PC-3 (cell line): ENCODE data around the gene ZNF488. TPM values are rescaled to one million over a fixed set of nuclear protein-coding genes. Genes with fewer than 3 reads are reported as not detected.

Source experiments
- ATAC-seq: fragments of 200-7000 bp; cut with Tn5 transposase; 2 replicates; pipeline ENCODE4 v1.9.1; 2020; ENCODE audit warnings: mild to moderate bottlenecking, moderate library complexity
- BruUV-seq: library from RNA; stranded (reverse); fragments of 400-500 nt; replicated peaks from 2 replicates; lab custom pipeline; 2021; lab: Mats Ljungman, UMichigan
- CTCF ChIA-PET: fragments of 300-600 bp; sonication (Branson Sonifier 250); formaldehyde crosslinking; loops from one replicate; lab custom pipeline; 2022; ENCODE audit warnings: antibody characterized with exemption; lab: Charles Lee
- POLR2A ChIA-PET: fragments of 300-600 bp; sonication (Branson Sonifier 250); formaldehyde crosslinking; loops from one replicate; lab custom pipeline; 2022; ENCODE audit warnings: antibody characterized with exemption; ENCODE audit not compliant: unreplicated experiment; lab: Charles Lee
- DNase-seq: peaks from one replicate; pipeline ENCODE4 v3.0.0-alpha.2; 2015
- H2AFZ ChIP-seq: fragments of 300-600 bp; sonication (generic); 2 replicates; pipeline ENCODE4 v1.6.0; 2016; ENCODE audit warnings: antibody characterized with exemption, low read length
- H3F3A ChIP-seq: fragments of 300-600 bp; sonication (generic); one replicate; pipeline ENCODE4 v1.6.0; 2017; ENCODE audit warnings: antibody characterized with exemption, low read length, control low read depth, mild to moderate bottlenecking; ENCODE audit not compliant: unreplicated experiment
- H3K27ac ChIP-seq: fragments of 300-600 bp; sonication (generic); 2 replicates; pipeline ENCODE4 v1.5.1; 2016; ENCODE audit warnings: mild to moderate bottlenecking, low read length
- H3K27me3 ChIP-seq: fragments of 300-600 bp; sonication (generic); 2 replicates; pipeline ENCODE4 v1.6.1; 2016; ENCODE audit warnings: low read length, mixed read lengths
- H3K36me3 ChIP-seq: fragments of 300-600 bp; sonication (generic); 2 replicates; pipeline ENCODE4 v1.6.1; 2016; ENCODE audit warnings: low read depth, mixed run types, low read length, mixed read lengths
- H3K4me1 ChIP-seq: fragments of 300-600 bp; sonication (generic); 2 replicates; pipeline ENCODE4 v1.5.1; 2016; ENCODE audit warnings: low read length; ENCODE audit not compliant: insufficient read depth
- H3K4me2 ChIP-seq: fragments of 300-600 bp; sonication (generic); 2 replicates; pipeline ENCODE4 v1.6.0; 2016; ENCODE audit warnings: low read length
- H3K4me3 ChIP-seq: fragments of 300-600 bp; sonication (generic); 2 replicates; pipeline ENCODE4 v1.5.1; 2016; ENCODE audit warnings: mild to moderate bottlenecking, low read length, mixed read lengths
- H3K79me2 ChIP-seq: fragments of 300-600 bp; sonication (generic); 2 replicates; pipeline ENCODE4 v1.6.1; 2017; ENCODE audit warnings: low read length, mixed read lengths
- H3K9ac ChIP-seq: fragments of 300-600 bp; sonication (generic); 2 replicates; pipeline ENCODE4 v1.6.0; 2016; ENCODE audit warnings: mild to moderate bottlenecking, low read length
- H3K9me2 ChIP-seq: fragments of 300-600 bp; sonication (generic); replicated peaks from 2 replicates; pipeline ENCODE4 v1.6.1; 2016; ENCODE audit warnings: mixed run types, low read length, mixed read lengths
- H3K9me3 ChIP-seq: fragments of 300-600 bp; sonication (generic); 2 replicates; pipeline ENCODE4 v1.6.1; 2016; ENCODE audit warnings: low read length, mixed read lengths
- H4K20me1 ChIP-seq: fragments of 300-600 bp; sonication (generic); 2 replicates; pipeline ENCODE4 v1.6.1; 2016; ENCODE audit warnings: low read length, mixed read lengths
- CTCF ChIP-seq: fragments of 300-600 bp; sonication (generic); conservative IDR thresholded peaks from 2 replicates; pipeline ENCODE4 v1.5.1; 2017; ENCODE audit warnings: antibody characterized with exemption, low read depth, mild to moderate bottlenecking, low read length
- EZH2 ChIP-seq: fragments of 300-600 bp; sonication (generic); IDR thresholded peaks from one replicate; pipeline ENCODE4 v1.6.1; 2017; ENCODE audit warnings: antibody characterized with exemption, mild to moderate bottlenecking, low read length; ENCODE audit not compliant: unreplicated experiment
- EZH2phosphoT487 ChIP-seq: fragments of 300-600 bp; sonication (generic); IDR thresholded peaks from 2 replicates; pipeline ENCODE4 v1.6.1; 2018; ENCODE audit warnings: mild to moderate bottlenecking, antibody characterized with exemption, low read length, borderline replicate concordance
- intact Hi-C: fragments of 100-400 bp; cut with micrococcal nuclease; formaldehyde crosslinking; loops from 2 replicates; pipeline ENCODE4 v1.9.0; 2023
- total RNA-seq: library from RNA; depleted of rRNA; stranded (reverse); fragments of >200 nt; gene quantifications from 2 replicates; pipeline ENCODE4 v1.2.3, GENCODE V29; 2014

Gene ZNF488
- total RNA-seq, 1 experiment from 2014 or later = 1.7 TPM

DNA sequence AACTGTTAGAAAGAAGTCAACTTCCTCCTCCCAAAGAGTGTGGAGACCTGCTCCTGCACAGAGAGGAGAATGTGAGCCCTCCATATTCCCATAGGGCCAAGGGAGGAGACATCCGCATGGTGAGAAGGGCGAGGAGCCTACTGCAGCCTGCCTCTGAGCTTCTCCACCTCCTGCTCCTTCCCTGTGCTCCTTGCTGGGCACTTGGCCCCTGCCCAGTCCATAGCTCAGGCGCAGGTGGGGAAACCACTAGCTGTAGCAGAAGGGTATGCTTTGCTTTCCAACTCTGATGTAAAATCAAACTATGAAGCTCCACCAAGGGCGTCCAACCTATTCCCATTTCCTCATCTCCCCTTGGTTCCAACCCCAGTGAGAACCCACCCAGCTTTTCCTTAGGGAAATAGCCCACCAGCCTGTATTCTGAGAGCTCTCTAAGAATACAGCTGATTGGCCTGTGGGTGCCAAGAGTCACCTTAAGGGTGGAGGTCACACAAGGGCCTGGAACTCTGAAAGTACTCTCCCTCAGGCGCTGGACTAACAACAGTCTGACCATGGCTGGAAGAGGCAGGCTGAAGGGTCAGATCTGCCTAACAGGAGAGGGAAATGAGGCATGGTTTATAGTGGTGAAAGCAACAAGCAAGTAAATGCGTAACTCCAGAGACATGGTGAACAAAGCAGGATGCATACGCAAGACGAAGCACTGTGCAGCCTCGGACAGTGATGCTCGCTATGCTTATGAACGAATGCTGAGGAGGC, 13.9 kb downstream of the ZNF488 start:
- no TSS peak for BruUV-seq
- Histone ChIP-seq H3K4me1 (no peaks in the 10 kb centered on the region), H3K9ac (no peak overlapping the region), H3K9me2 (no peaks in the 10 kb centered on the region), H3K36me3 (no peaks in the 10 kb centered on the region), H3K4me3 (no peak overlapping the region), H3K79me2 (no peaks in the 10 kb centered on the region), H3F3A (no peaks in the 10 kb centered on the region), H3K4me2 (no peak overlapping the region), H2AFZ (no peak overlapping the region), H4K20me1 (no peaks in the 10 kb centered on the region), H3K9me3 (no peaks in the 10 kb centered on the region), H3K27ac (no peak overlapping the region), H3K27me3 (no peaks in the 10 kb centered on the region)
- no peak for TF ChIP-seq CTCF
- no peak for TF ChIP-seq EZH2phosphoT487
- TF ChIP-seq EZH2 = no peak
- CTCF ChIA-PET = no interaction called here
- intact Hi-C loops = no loop called here
- ATAC-seq = no peak
- DNase-seq = no peak
- POLR2A ChIA-PET = no interaction called here

GRCh38 chr10:47369251-47369894, 14.7 kb downstream of the ZNF488 start:
- TF ChIP-seq EZH2 (no peak), CTCF (no peak)

More at GRCh38 chr10:47369251-47369894, 14.7 kb downstream of the ZNF488 start:
- ChIA-PET POLR2A (no interaction called here), CTCF (no interaction called here)
- H3K4me2 ChIP-seq = no peak overlapping the region
- no peaks in the 10 kb centered on the region for H3K9me2 ChIP-seq
- no peak for DNase-seq
- no peaks in the 10 kb centered on the region for H3K79me2 ChIP-seq
- no peaks in the 10 kb centered on the region for H3K4me1 ChIP-seq
- H3K36me3 ChIP-seq = no peaks in the 10 kb centered on the region
- no peaks in the 10 kb centered on the region for H3K27me3 ChIP-seq
- no peak overlapping the region for H3K9ac ChIP-seq
- no TSS peak for BruUV-seq
- no peak overlapping the region for H3K4me3 ChIP-seq
- no peaks in the 10 kb centered on the region for H3K9me3 ChIP-seq
- no peak overlapping the region for H2AFZ ChIP-seq
- H3K27ac ChIP-seq = no peak overlapping the region
- intact Hi-C loops = loop anchor here (10.0 kb wide), 1 partner anchor 65 kb away; no protein-coding TSS in a partner anchor
- H4K20me1 ChIP-seq = no peaks in the 10 kb centered on the region
- H3F3A ChIP-seq = no peaks in the 10 kb centered on the region
- no peak for ATAC-seq
